GM23338 (cell line): ENCODE measurements around the gene LIPA.

ENCODE experiments used
- CREB1 ChIP-seq: fragments of 250-450 bp; sonication (Bioruptor Pico); IDR thresholded peaks from 2 replicates; pipeline ENCODE4 v1.5.0; 2020; ENCODE audit warnings: low read depth, mild to moderate bottlenecking, moderate library complexity
- EZH2 ChIP-seq: fragments of 200-600 bp; sonication (generic); IDR thresholded peaks from one replicate; pipeline ENCODE4 v1.8.0; 2017; ENCODE audit warnings: antibody characterized with exemption, mild to moderate bottlenecking, low read depth; ENCODE audit not compliant: unreplicated experiment
- EZH2phosphoT487 ChIP-seq: fragments of 200-600 bp; sonication (generic); IDR thresholded peaks from one replicate; pipeline ENCODE4 v1.8.1; 2018; ENCODE audit warnings: antibody characterized with exemption; ENCODE audit not compliant: unreplicated experiment
- JUNB ChIP-seq: IDR thresholded peaks from one replicate; pipeline ENCODE4 v1.6.1; 2016; ENCODE audit warnings: antibody characterized with exemption; ENCODE audit not compliant: unreplicated experiment
- NANOG ChIP-seq: IDR thresholded peaks from 2 replicates; pipeline ENCODE4 v1.6.1; 2016; ENCODE audit warnings: antibody characterized with exemption, borderline replicate concordance
- POLR2AphosphoS5 ChIP-seq: IDR thresholded peaks from 2 replicates; pipeline ENCODE4 v1.6.1; 2016; ENCODE audit warnings: antibody characterized with exemption, low read depth
- STAT1 ChIP-seq: IDR thresholded peaks from one replicate; pipeline ENCODE4 v1.6.1; 2016; ENCODE audit warnings: antibody characterized with exemption; ENCODE audit not compliant: unreplicated experiment
- ZNF114 ChIP-seq: fragments of 250-450 bp; sonication (Bioruptor Pico); IDR thresholded peaks from 2 replicates; pipeline ENCODE4 v1.5.0; 2020; ENCODE audit warnings: mild to moderate bottlenecking, moderate library complexity
- ZNF331 ChIP-seq: fragments of 250-450 bp; sonication (Bioruptor Pico); IDR thresholded peaks from 2 replicates; pipeline ENCODE4 v1.5.0; 2020; ENCODE audit warnings: low read depth, mild to moderate bottlenecking, moderate library complexity
- TF ChIP-seq, protein P1 (sequence below), 2 experiments: fragments of 200-600 bp in 1 of 2; sonication (generic) in 1 of 2; conservative IDR thresholded peaks; 2 replicates each; pipeline versions ENCODE4 v1.5.1 to v1.6.1; 2016 to 2017; ENCODE audit warnings: antibody characterized with exemption in 2 of 2, low read depth in 2 of 2, mild to moderate bottlenecking in 2 of 2, moderate library complexity in 1 of 2
- TF ChIP-seq, protein P2 (sequence below): IDR thresholded peaks from one replicate; pipeline ENCODE4 v1.6.1; 2018; ENCODE audit warnings: antibody characterized with exemption; ENCODE audit not compliant: unreplicated experiment
- TF ChIP-seq, protein P3 (sequence below): fragments of 250-450 bp; sonication (Bioruptor Pico); IDR thresholded peaks from 2 replicates; pipeline ENCODE4 v1.5.0; 2020; ENCODE audit warnings: mild to moderate bottlenecking, moderate library complexity
- TF ChIP-seq, protein P4 (sequence below): IDR thresholded peaks from 2 replicates; pipeline ENCODE4 v1.6.1; 2016; ENCODE audit warnings: antibody characterized with exemption

DNA sequence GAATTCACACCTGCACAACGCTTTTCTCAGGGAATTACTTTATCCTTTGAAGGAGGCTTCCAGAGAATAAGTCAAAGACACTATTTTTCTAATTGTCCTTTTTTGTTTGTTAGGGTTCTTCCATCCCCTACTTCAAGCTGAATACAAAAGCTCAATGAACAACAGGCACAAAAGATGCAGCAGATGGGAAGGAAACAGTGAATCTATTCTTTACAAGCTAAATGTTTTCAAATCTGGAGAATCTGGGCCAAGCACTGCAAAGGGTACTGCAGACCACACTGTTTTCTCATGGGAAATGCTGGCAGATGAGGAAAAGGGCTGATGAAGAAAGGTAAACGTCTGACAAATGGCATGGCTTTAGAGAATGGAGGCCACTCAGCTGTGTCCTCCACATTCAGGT lies 18.5 kb downstream of the LIPA start:
- TF ChIP-seq, protein P1, sequence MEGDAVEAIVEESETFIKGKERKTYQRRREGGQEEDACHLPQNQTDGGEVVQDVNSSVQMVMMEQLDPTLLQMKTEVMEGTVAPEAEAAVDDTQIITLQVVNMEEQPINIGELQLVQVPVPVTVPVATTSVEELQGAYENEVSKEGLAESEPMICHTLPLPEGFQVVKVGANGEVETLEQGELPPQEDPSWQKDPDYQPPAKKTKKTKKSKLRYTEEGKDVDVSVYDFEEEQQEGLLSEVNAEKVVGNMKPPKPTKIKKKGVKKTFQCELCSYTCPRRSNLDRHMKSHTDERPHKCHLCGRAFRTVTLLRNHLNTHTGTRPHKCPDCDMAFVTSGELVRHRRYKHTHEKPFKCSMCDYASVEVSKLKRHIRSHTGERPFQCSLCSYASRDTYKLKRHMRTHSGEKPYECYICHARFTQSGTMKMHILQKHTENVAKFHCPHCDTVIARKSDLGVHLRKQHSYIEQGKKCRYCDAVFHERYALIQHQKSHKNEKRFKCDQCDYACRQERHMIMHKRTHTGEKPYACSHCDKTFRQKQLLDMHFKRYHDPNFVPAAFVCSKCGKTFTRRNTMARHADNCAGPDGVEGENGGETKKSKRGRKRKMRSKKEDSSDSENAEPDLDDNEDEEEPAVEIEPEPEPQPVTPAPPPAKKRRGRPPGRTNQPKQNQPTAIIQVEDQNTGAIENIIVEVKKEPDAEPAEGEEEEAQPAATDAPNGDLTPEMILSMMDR (conservative IDR thresholded peaks at IDR 0.05; ENCODE audit: low read depth in 2 of 2), result no peak
- TF ChIP-seq POLR2AphosphoS5, result no peak
- no peak for TF ChIP-seq EZH2
- TF ChIP-seq JUNB, result no peak
- no peak for TF ChIP-seq STAT1
- no peak for TF ChIP-seq CREB1 (CRISPR knock-in tag)
- TF ChIP-seq NANOG, result no peak
- TF ChIP-seq, protein P2, sequence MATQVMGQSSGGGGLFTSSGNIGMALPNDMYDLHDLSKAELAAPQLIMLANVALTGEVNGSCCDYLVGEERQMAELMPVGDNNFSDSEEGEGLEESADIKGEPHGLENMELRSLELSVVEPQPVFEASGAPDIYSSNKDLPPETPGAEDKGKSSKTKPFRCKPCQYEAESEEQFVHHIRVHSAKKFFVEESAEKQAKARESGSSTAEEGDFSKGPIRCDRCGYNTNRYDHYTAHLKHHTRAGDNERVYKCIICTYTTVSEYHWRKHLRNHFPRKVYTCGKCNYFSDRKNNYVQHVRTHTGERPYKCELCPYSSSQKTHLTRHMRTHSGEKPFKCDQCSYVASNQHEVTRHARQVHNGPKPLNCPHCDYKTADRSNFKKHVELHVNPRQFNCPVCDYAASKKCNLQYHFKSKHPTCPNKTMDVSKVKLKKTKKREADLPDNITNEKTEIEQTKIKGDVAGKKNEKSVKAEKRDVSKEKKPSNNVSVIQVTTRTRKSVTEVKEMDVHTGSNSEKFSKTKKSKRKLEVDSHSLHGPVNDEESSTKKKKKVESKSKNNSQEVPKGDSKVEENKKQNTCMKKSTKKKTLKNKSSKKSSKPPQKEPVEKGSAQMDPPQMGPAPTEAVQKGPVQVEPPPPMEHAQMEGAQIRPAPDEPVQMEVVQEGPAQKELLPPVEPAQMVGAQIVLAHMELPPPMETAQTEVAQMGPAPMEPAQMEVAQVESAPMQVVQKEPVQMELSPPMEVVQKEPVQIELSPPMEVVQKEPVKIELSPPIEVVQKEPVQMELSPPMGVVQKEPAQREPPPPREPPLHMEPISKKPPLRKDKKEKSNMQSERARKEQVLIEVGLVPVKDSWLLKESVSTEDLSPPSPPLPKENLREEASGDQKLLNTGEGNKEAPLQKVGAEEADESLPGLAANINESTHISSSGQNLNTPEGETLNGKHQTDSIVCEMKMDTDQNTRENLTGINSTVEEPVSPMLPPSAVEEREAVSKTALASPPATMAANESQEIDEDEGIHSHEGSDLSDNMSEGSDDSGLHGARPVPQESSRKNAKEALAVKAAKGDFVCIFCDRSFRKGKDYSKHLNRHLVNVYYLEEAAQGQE, result no peak
- TF ChIP-seq, protein P3, sequence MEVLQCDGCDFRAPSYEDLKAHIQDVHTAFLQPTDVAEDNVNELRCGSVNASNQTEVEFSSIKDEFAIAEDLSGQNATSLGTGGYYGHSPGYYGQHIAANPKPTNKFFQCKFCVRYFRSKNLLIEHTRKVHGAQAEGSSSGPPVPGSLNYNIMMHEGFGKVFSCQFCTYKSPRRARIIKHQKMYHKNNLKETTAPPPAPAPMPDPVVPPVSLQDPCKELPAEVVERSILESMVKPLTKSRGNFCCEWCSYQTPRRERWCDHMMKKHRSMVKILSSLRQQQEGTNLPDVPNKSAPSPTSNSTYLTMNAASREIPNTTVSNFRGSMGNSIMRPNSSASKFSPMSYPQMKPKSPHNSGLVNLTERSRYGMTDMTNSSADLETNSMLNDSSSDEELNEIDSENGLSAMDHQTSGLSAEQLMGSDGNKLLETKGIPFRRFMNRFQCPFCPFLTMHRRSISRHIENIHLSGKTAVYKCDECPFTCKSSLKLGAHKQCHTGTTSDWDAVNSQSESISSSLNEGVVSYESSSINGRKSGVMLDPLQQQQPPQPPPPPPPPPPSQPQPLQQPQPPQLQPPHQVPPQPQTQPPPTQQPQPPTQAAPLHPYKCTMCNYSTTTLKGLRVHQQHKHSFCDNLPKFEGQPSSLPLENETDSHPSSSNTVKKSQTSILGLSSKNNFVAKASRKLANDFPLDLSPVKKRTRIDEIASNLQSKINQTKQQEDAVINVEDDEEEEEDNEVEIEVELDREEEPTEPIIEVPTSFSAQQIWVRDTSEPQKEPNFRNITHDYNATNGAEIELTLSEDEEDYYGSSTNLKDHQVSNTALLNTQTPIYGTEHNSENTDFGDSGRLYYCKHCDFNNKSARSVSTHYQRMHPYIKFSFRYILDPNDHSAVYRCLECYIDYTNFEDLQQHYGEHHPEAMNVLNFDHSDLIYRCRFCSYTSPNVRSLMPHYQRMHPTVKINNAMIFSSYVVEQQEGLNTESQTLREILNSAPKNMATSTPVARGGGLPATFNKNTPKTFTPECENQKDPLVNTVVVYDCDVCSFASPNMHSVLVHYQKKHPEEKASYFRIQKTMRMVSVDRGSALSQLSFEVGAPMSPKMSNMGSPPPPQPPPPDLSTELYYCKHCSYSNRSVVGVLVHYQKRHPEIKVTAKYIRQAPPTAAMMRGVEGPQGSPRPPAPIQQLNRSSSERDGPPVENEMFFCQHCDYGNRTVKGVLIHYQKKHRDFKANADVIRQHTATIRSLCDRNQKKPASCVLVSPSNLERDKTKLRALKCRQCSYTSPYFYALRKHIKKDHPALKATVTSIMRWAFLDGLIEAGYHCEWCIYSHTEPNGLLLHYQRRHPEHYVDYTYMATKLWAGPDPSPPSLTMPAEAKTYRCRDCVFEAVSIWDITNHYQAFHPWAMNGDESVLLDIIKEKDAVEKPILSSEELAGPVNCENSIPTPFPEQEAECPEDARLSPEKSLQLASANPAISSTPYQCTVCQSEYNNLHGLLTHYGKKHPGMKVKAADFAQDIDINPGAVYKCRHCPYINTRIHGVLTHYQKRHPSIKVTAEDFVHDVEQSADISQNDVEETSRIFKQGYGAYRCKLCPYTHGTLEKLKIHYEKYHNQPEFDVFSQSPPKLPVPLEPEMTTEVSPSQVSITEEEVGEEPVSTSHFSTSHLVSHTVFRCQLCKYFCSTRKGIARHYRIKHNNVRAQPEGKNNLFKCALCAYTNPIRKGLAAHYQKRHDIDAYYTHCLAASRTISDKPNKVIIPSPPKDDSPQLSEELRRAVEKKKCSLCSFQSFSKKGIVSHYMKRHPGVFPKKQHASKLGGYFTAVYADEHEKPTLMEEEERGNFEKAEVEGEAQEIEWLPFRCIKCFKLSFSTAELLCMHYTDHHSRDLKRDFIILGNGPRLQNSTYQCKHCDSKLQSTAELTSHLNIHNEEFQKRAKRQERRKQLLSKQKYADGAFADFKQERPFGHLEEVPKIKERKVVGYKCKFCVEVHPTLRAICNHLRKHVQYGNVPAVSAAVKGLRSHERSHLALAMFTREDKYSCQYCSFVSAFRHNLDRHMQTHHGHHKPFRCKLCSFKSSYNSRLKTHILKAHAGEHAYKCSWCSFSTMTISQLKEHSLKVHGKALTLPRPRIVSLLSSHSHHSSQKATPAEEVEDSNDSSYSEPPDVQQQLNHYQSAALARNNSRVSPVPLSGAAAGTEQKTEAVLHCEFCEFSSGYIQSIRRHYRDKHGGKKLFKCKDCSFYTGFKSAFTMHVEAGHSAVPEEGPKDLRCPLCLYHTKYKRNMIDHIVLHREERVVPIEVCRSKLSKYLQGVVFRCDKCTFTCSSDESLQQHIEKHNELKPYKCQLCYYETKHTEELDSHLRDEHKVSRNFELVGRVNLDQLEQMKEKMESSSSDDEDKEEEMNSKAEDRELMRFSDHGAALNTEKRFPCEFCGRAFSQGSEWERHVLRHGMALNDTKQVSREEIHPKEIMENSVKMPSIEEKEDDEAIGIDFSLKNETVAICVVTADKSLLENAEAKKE, result no peak
- no peak for TF ChIP-seq ZNF114 (CRISPR knock-in tag)
- TF ChIP-seq EZH2phosphoT487, result no peak
- TF ChIP-seq, protein P4, sequence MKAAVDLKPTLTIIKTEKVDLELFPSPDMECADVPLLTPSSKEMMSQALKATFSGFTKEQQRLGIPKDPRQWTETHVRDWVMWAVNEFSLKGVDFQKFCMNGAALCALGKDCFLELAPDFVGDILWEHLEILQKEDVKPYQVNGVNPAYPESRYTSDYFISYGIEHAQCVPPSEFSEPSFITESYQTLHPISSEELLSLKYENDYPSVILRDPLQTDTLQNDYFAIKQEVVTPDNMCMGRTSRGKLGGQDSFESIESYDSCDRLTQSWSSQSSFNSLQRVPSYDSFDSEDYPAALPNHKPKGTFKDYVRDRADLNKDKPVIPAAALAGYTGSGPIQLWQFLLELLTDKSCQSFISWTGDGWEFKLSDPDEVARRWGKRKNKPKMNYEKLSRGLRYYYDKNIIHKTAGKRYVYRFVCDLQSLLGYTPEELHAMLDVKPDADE, result no peak
- TF ChIP-seq ZNF331 (CRISPR knock-in tag), result no peak
